Nephron (organoid): ENCODE results near the gene AKTIP.

ENCODE experiments used
- H3K27ac Mint-ChIP-seq, 3 experiments: 2 replicates each; pipeline ENCODE4 v1.8.0; 2020; ENCODE audit warnings: mixed read lengths in 3 of 3, mild to moderate bottlenecking in 2 of 3, moderate library complexity in 1 of 3
- H3K27me3 Mint-ChIP-seq: 2 replicates; pipeline ENCODE4 v1.8.0; 2021; ENCODE audit warnings: low read depth, mild to moderate bottlenecking, moderate library complexity, mixed read lengths
- H3K36me3 Mint-ChIP-seq: 2 replicates; pipeline ENCODE4 v1.8.0; 2020; ENCODE audit warnings: low read depth, mixed read lengths
- H3K4me1 Mint-ChIP-seq: 2 replicates; pipeline ENCODE4 v1.8.0; 2020; ENCODE audit warnings: mixed read lengths
- H3K4me3 Mint-ChIP-seq, 3 experiments: 2 replicates each; pipeline ENCODE4 v1.8.0; 2020; ENCODE audit warnings: mild to moderate bottlenecking in 3 of 3, mixed read lengths in 3 of 3, moderate library complexity in 2 of 3
- H3K9me3 Mint-ChIP-seq: 2 replicates; pipeline ENCODE4 v1.8.0; 2020; ENCODE audit warnings: mixed read lengths
- TF ChIP-seq, protein P1 (sequence below), 3 experiments: fragments of 200-600 bp; sonication (generic); IDR thresholded peaks; one replicate each; pipeline ENCODE4 v1.5.0; 2021; ENCODE audit warnings: antibody characterized with exemption in 3 of 3; ENCODE audit not compliant: unreplicated experiment in 3 of 3

AKTIP gene

GRCh38 chr16:53457670-53458069, 45.3 kb downstream of the AKTIP start:
- Mint-ChIP-seq H3K9me3 (no peaks in the 10 kb centered on the region), H3K27ac (no peak overlapping the region), H3K36me3 (peaks cover 67% of the 10 kb centered on the region), H3K4me3 (no peak overlapping the region), H3K4me1 (no peaks in the 10 kb centered on the region), H3K27me3 (no peaks in the 10 kb centered on the region)
- TF ChIP-seq, protein P1, sequence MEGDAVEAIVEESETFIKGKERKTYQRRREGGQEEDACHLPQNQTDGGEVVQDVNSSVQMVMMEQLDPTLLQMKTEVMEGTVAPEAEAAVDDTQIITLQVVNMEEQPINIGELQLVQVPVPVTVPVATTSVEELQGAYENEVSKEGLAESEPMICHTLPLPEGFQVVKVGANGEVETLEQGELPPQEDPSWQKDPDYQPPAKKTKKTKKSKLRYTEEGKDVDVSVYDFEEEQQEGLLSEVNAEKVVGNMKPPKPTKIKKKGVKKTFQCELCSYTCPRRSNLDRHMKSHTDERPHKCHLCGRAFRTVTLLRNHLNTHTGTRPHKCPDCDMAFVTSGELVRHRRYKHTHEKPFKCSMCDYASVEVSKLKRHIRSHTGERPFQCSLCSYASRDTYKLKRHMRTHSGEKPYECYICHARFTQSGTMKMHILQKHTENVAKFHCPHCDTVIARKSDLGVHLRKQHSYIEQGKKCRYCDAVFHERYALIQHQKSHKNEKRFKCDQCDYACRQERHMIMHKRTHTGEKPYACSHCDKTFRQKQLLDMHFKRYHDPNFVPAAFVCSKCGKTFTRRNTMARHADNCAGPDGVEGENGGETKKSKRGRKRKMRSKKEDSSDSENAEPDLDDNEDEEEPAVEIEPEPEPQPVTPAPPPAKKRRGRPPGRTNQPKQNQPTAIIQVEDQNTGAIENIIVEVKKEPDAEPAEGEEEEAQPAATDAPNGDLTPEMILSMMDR (IDR thresholded peaks at IDR 0.05; ENCODE audit: unreplicated experiment in 3 of 3): no peak

GRCh38 chr16:53456625-53457024, 46.4 kb downstream of the AKTIP start:
- Mint-ChIP-seq H3K9me3 (no peaks in the 10 kb centered on the region), H3K27ac (no peak overlapping the region), H3K4me3 (no peak overlapping the region), H3K27me3 (no peaks in the 10 kb centered on the region), H3K4me1 (no peaks in the 10 kb centered on the region), H3K36me3 (peaks cover 61% of the 10 kb centered on the region)
- TF ChIP-seq, protein P1 (IDR thresholded peaks at IDR 0.05; ENCODE audit: unreplicated experiment in 3 of 3): no peak

DNA sequence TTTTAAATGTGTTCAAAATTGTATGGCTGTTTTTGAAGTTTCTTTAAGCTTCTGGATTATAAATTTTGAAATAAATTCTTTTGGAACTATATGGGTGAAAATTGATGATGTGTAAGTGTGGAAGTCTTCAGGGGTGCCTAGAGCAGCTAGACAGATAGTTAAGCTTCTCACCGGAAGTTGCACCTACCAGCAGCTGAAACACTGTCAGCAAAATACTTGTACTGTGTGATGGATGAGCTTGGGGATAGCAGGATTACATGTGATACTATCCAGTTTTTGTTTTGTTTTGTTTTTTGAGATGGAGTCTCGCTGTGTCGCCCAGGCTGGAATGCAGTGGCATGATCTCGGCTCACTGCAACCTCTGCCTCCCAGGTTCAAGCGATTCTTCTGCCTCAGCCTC, 49.1 kb downstream of the AKTIP start:
- no peaks in the 10 kb centered on the region for H3K27me3 Mint-ChIP-seq
- H3K9me3 Mint-ChIP-seq: no peaks in the 10 kb centered on the region
- H3K27ac Mint-ChIP-seq: no peak overlapping the region
- H3K36me3 Mint-ChIP-seq: peaks cover 41% of the 10 kb centered on the region
- no peaks in the 10 kb centered on the region for H3K4me1 Mint-ChIP-seq
- TF ChIP-seq, protein P1 (IDR thresholded peaks at IDR 0.05; ENCODE audit: unreplicated experiment in 3 of 3): no peak
- H3K4me3 Mint-ChIP-seq: no peak overlapping the region

- TF ChIP-seq, protein P1 (IDR thresholded peaks at IDR 0.05; ENCODE audit: unreplicated experiment in 3 of 3): no peak
- Mint-ChIP-seq H3K27ac (no peak overlapping the region), H3K9me3 (no peaks in the 10 kb centered on the region), H3K4me3 (no peak overlapping the region), H3K27me3 (no peaks in the 10 kb centered on the region), H3K4me1 (no peaks in the 10 kb centered on the region), H3K36me3 (peaks cover 30% of the 10 kb centered on the region)
Measured at GRCh38 chr16:53449816-53450517, 53.0 kb downstream of the AKTIP start.

DNA sequence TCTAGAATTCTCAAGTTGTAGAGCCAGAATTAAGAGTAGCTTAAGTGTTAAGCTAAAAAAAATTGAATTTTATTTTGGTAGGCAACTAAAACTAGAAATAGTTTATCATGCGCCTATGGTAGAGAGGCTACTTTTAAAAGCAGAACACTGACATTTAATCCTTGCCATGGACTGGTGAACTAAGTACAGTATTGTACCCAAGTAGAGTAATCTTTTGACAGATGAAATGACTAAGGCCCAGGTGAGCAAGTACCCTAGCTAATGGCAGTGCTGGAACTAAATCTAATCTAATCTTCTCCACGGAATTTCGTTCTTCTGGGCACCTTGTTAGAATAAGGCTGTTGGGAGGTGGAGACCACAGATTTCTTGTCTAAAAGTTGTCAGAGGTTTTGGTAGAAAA, 56.9 kb downstream of the AKTIP start:
- TF ChIP-seq, protein P1 (IDR thresholded peaks at IDR 0.05; ENCODE audit: unreplicated experiment in 3 of 3): no peak
- Mint-ChIP-seq H3K4me1 (no peaks in the 10 kb centered on the region), H3K4me3 (no peak overlapping the region), H3K9me3 (no peaks in the 10 kb centered on the region), H3K27ac (no peak overlapping the region), H3K36me3 (peaks cover 33% of the 10 kb centered on the region), H3K27me3 (no peaks in the 10 kb centered on the region)

DNA sequence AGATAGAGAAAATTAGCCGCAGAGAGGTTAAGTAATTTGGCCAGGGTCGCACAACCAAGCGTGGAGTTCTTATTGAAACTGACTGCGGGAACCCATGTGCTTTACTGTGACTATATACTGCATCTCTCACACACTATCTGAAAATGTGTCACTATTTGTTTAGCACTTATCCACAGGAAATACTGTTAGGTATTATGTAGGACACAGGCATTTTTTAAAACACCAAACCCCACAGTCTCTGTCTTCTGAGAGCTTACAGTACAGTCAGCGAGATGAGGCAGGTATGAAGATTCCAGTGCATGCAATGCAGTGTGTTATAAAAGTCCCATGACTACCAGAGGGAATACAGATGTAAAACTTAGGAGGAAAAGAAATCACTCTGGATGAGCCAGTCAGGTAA, 57.5 kb downstream of the AKTIP start:
- no peak overlapping the region for H3K27ac Mint-ChIP-seq
- H3K36me3 Mint-ChIP-seq: peaks cover 36% of the 10 kb centered on the region
- no peaks in the 10 kb centered on the region for H3K27me3 Mint-ChIP-seq
- H3K9me3 Mint-ChIP-seq: no peaks in the 10 kb centered on the region
- no peaks in the 10 kb centered on the region for H3K4me1 Mint-ChIP-seq
- H3K4me3 Mint-ChIP-seq: no peak overlapping the region
- TF ChIP-seq, protein P1 (IDR thresholded peaks at IDR 0.05; ENCODE audit: unreplicated experiment in 3 of 3): no peak
